RKO (cell line): Measurements from ENCODE around the gene SIAH1.
"Not testable (repeated sequence)": the region's sequence is repeated elsewhere in the genome, so short reads cannot be mapped to it uniquely, and the experiment has no call there.

ENCODE experiments used
- DNase-seq: peaks from one replicate; pipeline ENCODE4 v3.0.0-alpha.2; 2016; ENCODE audit warnings: low spot score

The SIAH1 gene

GRCh38 chr16:48366165-48367093, 18.8 kb downstream of the SIAH1 start:
- peak; percentile 88 for DNase-seq

GRCh38 chr16:48365601-48366164, 19.5 kb downstream of the SIAH1 start:
- DNase-seq = peak; percentile 92

GRCh38 chr16:48365025-48365600, 20.1 kb downstream of the SIAH1 start:
- no peak for DNase-seq

- DNase-seq = no peak
These were observed 23.6 kb downstream of the SIAH1 start for GRCh38 chr16:48361540-48362144.

- no peak for DNase-seq
These were observed 24.2 kb downstream of the SIAH1 start for GRCh38 chr16:48361012-48361411.

- no peak for DNase-seq
These were observed 25.2 kb downstream of the SIAH1 start for GRCh38 chr16:48359983-48360382.

GRCh38 chr16:48358419-48358818, 26.8 kb downstream of the SIAH1 start:
- DNase-seq = no peak

GRCh38 chr16:48356633-48357376, 28.4 kb downstream of the SIAH1 start:
- no peak for DNase-seq

GRCh38 chr16:48354877-48355855, 30.0 kb downstream of the SIAH1 start:
- DNase-seq = no peak

GRCh38 chr16:48354385-48354784, 30.8 kb downstream of the SIAH1 start:
- DNase-seq = not testable (repeated sequence)

GRCh38 chr16:48353565-48354163, 31.5 kb downstream of the SIAH1 start:
- peak; percentile 85 for DNase-seq

GRCh38 chr16:48352648-48353390, 32.4 kb downstream of the SIAH1 start:
- DNase-seq = no peak

- peak; percentile 18 for DNase-seq
These were observed 34.5 kb downstream of the SIAH1 start for GRCh38 chr16:48350736-48351135.

GRCh38 chr16:48347980-48348379, 37.2 kb downstream of the SIAH1 start:
- no peak for DNase-seq

GRCh38 chr16:48347191-48347865, 37.9 kb downstream of the SIAH1 start:
- no peak for DNase-seq

- no peak for DNase-seq
These were observed 42.6 kb downstream of the SIAH1 start for GRCh38 chr16:48342591-48342990.

- no peak for DNase-seq
These were observed 45.2 kb downstream of the SIAH1 start for GRCh38 chr16:48340054-48340453.

- no peak for DNase-seq
These were observed 49.3 kb downstream of the SIAH1 start for GRCh38 chr16:48335961-48336360.

- DNase-seq = no peak
These were observed 50.9 kb downstream of the SIAH1 start for GRCh38 chr16:48334325-48334724.
